Chondrocyte (in vitro differentiated cells): Measurements from ENCODE around the gene APOA1. TPM values are rescaled to one million over a fixed set of nuclear protein-coding genes. Genes with fewer than 3 reads are reported as not detected.

Experiments
- DNase-seq: peaks from one replicate; pipeline ENCODE4 v3.0.0; 2021; ENCODE audit warnings: mixed read lengths, low spot score
- H3K27ac Mint-ChIP-seq: one replicate; pipeline ENCODE4 v1.8.0; 2021; ENCODE audit warnings: mild to moderate bottlenecking, moderate library complexity, mixed read lengths; ENCODE audit not compliant: unreplicated experiment
- H3K27me3 Mint-ChIP-seq: 2 replicates; pipeline ENCODE4 v1.8.0; 2021; ENCODE audit warnings: low read depth, mixed read lengths
- H3K36me3 Mint-ChIP-seq: 2 replicates; pipeline ENCODE4 v1.8.0; 2021; ENCODE audit warnings: low read depth, mixed read lengths
- H3K4me1 Mint-ChIP-seq: 2 replicates; pipeline ENCODE4 v1.8.0; 2021; ENCODE audit warnings: low read depth, mild to moderate bottlenecking, mixed read lengths
- H3K4me3 Mint-ChIP-seq: one replicate; pipeline ENCODE4 v1.8.0; 2021; ENCODE audit warnings: mild to moderate bottlenecking, moderate library complexity, mixed read lengths; ENCODE audit not compliant: unreplicated experiment
- H3K9me3 Mint-ChIP-seq: 2 replicates; pipeline ENCODE4 v1.8.0; 2021; ENCODE audit warnings: low read depth, mixed read lengths
- total RNA-seq: library from RNA; stranded (reverse); gene quantifications from 3 replicates; pipeline ENCODE4 v1.2.1, GENCODE V29; 2021
- TF ChIP-seq, protein P1 (sequence below): fragments of 200-600 bp; sonication (generic); IDR thresholded peaks from 2 replicates; pipeline ENCODE4 v1.5.0; 2021; ENCODE audit warnings: antibody characterized with exemption, mild to moderate bottlenecking, moderate library complexity

Gene APOA1
- total RNA-seq, 1 donor from 2014 or later = not detected

GRCh38 chr11:116832350-116833290 is 4.8 kb downstream of the APOA1 start:
- TF ChIP-seq, protein P1, sequence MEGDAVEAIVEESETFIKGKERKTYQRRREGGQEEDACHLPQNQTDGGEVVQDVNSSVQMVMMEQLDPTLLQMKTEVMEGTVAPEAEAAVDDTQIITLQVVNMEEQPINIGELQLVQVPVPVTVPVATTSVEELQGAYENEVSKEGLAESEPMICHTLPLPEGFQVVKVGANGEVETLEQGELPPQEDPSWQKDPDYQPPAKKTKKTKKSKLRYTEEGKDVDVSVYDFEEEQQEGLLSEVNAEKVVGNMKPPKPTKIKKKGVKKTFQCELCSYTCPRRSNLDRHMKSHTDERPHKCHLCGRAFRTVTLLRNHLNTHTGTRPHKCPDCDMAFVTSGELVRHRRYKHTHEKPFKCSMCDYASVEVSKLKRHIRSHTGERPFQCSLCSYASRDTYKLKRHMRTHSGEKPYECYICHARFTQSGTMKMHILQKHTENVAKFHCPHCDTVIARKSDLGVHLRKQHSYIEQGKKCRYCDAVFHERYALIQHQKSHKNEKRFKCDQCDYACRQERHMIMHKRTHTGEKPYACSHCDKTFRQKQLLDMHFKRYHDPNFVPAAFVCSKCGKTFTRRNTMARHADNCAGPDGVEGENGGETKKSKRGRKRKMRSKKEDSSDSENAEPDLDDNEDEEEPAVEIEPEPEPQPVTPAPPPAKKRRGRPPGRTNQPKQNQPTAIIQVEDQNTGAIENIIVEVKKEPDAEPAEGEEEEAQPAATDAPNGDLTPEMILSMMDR = no peak
- H3K9me3 Mint-ChIP-seq = no peaks in the 10 kb centered on the region
- no peaks in the 10 kb centered on the region for H3K27me3 Mint-ChIP-seq
- no peak for DNase-seq
- H3K36me3 Mint-ChIP-seq = no peaks in the 10 kb centered on the region
- H3K4me3 Mint-ChIP-seq = no peak overlapping the region
- peaks cover 21% of the 10 kb centered on the region for H3K4me1 Mint-ChIP-seq
- H3K27ac Mint-ChIP-seq = no peak overlapping the region

- H3K4me3 Mint-ChIP-seq = no peak overlapping the region
- H3K36me3 Mint-ChIP-seq = no peaks in the 10 kb centered on the region
- H3K27ac Mint-ChIP-seq = no peak overlapping the region
- no peaks in the 10 kb centered on the region for H3K9me3 Mint-ChIP-seq
- H3K4me1 Mint-ChIP-seq = peaks cover 21% of the 10 kb centered on the region
- no peaks in the 10 kb centered on the region for H3K27me3 Mint-ChIP-seq
- TF ChIP-seq, protein P1 = no peak
- no peak for DNase-seq
Observed at GRCh38 chr11:116831790-116832349, 5.6 kb downstream of the APOA1 start.

DNA sequence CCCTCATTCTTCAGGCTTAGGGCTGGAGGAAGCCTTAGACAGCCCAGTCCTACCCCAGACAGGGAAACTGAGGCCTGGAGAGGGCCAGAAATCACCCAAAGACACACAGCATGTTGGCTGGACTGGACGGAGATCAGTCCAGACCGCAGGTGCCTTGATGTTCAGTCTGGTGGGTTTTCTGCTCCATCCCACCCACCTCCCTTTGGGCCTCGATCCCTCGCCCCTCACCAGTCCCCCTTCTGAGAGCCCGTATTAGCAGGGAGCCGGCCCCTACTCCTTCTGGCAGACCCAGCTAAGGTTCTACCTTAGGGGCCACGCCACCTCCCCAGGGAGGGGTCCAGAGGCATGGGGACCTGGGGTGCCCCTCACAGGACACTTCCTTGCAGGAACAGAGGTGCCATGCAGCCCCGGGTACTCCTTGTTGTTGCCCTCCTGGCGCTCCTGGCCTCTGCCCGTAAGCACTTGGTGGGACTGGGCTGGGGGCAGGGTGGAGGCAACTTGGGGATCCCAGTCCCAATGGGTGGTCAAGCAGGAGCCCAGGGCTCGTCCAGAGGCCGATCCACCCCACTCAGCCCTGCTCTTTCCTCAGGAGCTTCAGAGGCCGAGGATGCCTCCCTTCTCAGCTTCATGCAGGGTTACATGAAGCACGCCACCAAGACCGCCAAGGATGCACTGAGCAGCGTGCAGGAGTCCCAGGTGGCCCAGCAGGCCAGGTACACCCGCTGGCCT is 7.1 kb downstream of the APOA1 start:
- Mint-ChIP-seq H3K9me3 (no peaks in the 10 kb centered on the region), H3K27me3 (no peaks in the 10 kb centered on the region), H3K4me3 (no peak overlapping the region), H3K36me3 (no peaks in the 10 kb centered on the region), H3K27ac (no peak overlapping the region), H3K4me1 (peaks cover 13% of the 10 kb centered on the region)
- TF ChIP-seq, protein P1 = no peak
- no peak for DNase-seq

DNA sequence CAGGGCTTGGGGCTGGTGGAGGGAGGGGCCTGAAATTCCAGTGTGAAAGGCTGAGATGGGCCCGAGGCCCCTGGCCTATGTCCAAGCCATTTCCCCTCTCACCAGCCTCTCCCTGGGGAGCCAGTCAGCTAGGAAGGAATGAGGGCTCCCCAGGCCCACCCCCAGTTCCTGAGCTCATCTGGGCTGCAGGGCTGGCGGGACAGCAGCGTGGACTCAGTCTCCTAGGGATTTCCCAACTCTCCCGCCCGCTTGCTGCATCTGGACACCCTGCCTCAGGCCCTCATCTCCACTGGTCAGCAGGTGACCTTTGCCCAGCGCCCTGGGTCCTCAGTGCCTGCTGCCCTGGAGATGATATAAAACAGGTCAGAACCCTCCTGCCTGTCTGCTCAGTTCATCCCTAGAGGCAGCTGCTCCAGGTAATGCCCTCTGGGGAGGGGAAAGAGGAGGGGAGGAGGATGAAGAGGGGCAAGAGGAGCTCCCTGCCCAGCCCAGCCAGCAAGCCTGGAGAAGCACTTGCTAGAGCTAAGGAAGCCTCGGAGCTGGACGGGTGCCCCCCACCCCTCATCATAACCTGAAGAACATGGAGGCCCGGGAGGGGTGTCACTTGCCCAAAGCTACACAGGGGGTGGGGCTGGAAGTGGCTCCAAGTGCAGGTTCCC is 7.8 kb downstream of the APOA1 start, which contains the start of gene APOC3:
TSS of gene APOC3 (plus strand) at position 383 of the 659 bp plus-strand sequence. CDS start 676 bp downstream, outside the sequence.
- no peaks in the 10 kb centered on the region for H3K27me3 Mint-ChIP-seq
- H3K4me3 Mint-ChIP-seq = no peak within 1 kb of the TSS
- DNase-seq = no peak
- H3K9me3 Mint-ChIP-seq = no peaks in the 10 kb centered on the region
- TF ChIP-seq, protein P1 = no peak
- H3K4me1 Mint-ChIP-seq = peaks cover 13% of the 10 kb centered on the region
- no peaks in the 10 kb centered on the region for H3K36me3 Mint-ChIP-seq
- H3K27ac Mint-ChIP-seq = peak within 1 kb of the TSS; percentile 32
